ENCODE data around the gene SLC44A4.

The SLC44A4 gene

GRCh38 chr6:31901415-31901952, 22.7 kb upstream of the SLC44A4 start:
- DNase-seq (ENCODE audit: low read depth) = peak; percentile 47

DNA sequence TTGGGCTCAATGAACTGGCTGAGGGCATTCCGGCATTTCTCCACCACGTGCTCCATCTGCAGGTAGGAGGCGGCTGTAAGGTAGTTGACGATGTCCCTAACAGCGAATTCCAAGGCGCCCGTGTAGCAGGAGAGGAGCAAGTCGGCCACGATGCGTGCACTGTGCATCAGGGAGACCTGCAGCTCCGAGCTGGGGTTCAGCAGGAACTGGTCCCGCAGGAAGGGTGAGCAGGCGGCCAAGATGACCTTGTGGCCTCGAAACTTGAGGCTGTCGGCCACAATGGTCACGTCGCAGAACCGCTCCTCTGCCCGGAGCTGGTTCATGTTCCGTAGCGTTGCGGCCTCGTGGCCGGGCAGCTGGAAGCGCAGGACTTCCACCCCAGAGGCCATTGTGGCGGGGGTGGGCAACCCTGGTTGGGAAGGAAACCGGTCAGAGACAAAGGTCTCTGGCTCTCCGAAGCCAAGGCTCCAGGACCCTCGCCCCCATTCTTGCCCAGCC, 22.2 kb upstream of the SLC44A4 start:
- no peak for DNase-seq (ENCODE audit: low read depth)

GRCh38 chr6:31899882-31900722, 21.3 kb upstream of the SLC44A4 start:
- DNase-seq (ENCODE audit: low read depth) = no peak

DNA sequence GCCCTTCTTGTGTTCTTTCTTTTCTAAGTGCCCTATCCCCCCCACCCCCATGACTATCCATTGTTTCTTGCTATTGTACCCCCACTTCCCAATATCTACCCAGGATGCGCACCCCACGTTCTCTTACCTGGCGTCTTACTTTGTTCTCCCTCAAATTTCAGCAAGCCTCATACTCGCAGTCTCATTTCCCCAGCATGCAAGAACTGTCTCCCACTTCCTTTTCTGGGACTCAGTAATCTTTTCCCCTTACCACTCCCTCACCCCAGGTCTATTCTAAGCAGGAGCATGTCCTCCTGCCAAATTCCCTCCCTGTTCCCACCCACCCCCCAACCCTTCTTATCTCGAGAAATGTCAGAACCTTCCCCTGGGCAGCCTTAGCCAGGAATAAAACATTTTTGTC, 20.4 kb upstream of the SLC44A4 start:
- DNase-seq (ENCODE audit: low read depth) = no peak

DNA sequence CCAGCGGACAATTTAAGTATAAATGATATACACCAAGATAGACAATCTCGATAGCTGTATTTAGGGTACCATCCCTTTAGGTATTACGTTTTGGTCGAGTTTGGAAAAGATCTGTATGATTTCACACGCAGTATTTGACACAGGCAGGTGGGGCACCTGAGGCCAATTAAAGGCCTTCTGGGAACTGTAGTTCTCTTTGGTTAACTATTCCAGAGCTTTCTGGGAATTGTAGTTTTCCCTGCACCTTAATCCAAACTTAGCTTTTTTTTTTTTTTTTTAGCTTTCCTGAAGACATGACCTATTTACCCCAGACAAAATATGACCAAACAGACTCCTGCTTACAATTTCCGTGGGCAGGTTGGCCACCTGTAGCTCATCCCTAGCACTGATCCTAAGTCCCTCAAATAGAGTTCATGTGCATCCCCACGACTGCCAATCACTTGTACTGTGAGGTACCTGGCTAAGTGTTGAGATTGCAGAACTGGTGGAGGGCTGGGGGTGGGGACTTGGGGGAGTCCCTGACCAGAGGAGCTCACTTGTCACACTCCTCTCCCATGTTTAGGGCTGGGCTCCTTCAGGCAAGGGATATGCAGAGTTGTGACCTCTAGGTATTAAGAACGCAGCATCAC, 19.7 kb upstream of the SLC44A4 start:
- no peak for DNase-seq (ENCODE audit: low read depth)

GRCh38 chr6:31897612-31898382, 19.0 kb upstream of the SLC44A4 start, which contains the start of gene EHMT2:
Gene EHMT2 (minus strand): TSS chr6:31897698. CDS start chr6:31897677, 21 bp downstream.
- DNase-seq (ENCODE audit: low read depth) = peak; percentile 83

DNA sequence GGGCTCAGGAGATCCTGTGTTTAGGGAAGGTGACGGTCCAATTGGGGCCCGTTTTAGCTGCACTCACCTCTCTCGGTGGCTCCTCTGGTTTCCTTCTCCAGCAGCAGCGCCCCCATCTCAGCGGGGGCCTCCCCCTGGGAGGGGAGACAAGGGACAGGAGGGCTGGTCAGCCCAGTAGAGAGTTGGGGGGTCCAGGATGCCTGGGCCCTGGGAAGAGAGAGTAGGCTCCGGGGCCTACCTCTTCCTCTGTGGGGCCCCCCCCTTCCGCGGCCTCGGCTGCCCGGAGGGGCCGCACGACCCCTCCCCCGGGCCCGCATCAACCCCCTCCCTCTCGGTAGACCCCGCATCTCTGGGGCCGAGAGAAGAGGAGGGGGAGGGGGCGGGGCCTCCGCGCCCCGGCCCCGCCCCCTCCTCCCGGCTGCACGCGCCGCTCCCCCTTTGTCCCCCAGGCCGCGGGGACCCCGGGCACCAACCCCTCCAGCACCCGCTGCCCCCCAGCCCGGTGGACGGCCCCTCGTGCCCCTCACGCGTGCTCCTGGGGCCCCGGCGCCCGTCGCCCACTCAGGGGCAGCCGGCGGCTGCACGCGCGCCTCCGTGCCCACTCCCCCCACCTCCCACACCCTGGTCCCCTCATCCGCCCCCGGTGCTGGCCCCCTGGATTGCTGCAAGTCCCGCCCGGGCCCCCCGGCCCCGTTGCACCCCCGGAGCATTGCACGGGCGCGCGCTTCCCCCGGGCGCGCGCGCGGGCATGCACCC, 18.2 kb upstream of the SLC44A4 start:
- no peak for DNase-seq (ENCODE audit: low read depth)

- no peak for DNase-seq (ENCODE audit: low read depth)
Measured at GRCh38 chr6:31896493-31896855, 17.7 kb upstream of the SLC44A4 start.

- no peak for DNase-seq (ENCODE audit: low read depth)
Measured at GRCh38 chr6:31892821-31893220, 14.0 kb upstream of the SLC44A4 start.

GRCh38 chr6:31889331-31889972, 10.7 kb upstream of the SLC44A4 start:
- no peak for DNase-seq (ENCODE audit: low read depth)

- peak; percentile 44 for DNase-seq (ENCODE audit: low read depth)
Measured at GRCh38 chr6:31888276-31889258, 9.8 kb upstream of the SLC44A4 start.

DNA sequence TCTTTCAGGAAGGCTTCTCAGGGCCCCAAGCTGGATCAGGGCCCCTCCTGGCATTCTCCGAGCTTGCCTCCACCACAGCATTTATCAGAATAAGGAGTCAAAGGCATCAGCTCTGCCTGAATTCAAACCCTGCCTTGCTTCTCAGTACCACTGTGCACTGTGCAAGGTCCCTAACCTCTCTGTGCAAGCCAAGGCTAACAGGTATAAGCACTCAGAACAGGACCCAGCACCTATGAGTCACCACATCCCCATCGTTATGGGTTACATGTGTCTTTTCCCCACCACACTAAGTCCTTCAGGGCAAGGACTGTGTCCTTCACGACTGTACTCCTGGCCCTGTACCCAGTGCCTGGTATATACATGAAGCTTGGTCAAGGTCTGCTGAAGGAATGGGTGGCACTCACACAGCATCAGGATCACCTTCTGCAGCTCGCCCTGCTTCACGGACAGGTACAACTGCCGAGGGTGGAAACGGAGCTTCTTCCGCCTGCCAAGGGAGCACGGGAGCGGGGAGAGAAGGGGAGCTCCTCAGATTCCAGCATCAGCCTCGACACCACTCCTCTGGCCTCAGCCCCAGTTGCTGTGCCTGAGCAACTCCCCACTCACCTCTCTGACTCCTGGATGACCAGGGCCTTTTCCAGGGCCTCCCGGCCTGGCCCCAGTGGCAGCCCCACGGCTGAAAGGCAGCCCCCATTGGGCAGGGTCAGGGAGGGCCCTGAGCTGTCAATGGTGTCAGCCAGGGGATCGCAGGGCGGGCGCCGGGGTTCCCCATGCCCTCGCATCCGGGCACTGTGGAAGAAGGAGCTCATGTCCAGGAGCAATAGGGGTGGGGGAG, 8.6 kb upstream of the SLC44A4 start:
- no peak for DNase-seq (ENCODE audit: low read depth)

DNA sequence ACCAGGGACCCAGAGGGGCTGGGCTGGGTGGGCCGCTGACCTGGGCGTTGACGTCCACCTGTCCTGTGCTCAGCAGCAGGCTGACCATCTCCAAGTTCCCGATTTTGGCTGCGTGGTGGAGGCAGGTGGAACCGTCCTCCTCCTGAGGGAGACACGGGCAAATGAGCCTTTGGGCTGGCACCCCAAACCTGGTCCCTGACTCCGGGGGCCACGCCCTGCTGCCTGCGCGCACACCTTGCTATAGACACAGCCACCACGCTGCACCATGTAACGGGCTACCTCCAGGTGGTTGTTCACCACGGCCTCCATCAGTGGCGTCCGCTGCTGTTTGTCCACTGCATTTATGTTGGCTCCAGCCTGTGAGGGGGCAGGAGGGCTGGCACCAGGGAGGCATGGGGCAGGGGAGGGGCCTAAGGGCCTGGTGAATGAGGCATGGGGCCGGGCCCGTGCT, 7.8 kb upstream of the SLC44A4 start:
- no peak for DNase-seq (ENCODE audit: low read depth)

GRCh38 chr6:31884528-31885035, 5.8 kb upstream of the SLC44A4 start:
- DNase-seq (ENCODE audit: low read depth) = no peak

DNA sequence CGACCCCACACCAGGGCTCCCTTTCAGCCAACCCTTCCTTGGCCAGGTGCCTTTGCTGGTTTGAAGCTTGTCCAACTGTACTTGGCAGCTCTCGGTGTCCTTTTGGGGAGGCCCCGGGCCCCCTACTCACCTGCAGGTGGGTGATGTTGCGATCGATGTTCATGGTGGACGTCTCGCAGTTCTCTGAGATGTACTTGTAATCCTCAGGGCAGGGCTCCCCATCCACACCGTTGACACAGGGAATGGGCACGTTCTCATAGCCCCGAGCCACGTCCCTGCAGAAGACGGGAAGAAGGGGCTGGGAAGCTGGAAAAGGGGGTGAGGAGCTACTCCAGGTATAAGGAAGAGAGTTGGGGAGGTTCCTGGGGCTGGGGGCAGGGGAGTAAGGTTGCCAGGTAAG, 4.9 kb upstream of the SLC44A4 start:
- no peak for DNase-seq (ENCODE audit: low read depth)

DNA sequence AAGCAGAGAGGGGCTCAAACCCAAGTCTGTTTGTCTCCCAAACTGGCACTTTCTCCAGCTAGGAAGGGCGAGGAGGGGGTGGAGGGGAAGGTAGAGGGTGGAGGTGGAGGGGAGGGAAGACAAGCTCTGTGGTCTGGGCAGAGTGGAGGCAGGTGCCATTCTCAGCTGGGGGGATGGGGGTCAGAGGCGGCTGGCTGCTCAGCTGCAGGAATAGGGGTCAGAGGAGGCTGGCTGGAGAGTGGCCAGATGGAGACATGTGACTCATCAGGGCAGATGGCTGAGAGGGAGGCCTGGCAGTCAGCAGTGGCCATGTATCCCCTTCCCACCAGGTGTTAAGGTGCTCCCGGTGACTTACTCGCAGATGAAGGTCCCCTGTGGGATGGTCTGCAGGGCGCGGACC, 3.5 kb upstream of the SLC44A4 start:
- DNase-seq (ENCODE audit: low read depth) = no peak

DNA sequence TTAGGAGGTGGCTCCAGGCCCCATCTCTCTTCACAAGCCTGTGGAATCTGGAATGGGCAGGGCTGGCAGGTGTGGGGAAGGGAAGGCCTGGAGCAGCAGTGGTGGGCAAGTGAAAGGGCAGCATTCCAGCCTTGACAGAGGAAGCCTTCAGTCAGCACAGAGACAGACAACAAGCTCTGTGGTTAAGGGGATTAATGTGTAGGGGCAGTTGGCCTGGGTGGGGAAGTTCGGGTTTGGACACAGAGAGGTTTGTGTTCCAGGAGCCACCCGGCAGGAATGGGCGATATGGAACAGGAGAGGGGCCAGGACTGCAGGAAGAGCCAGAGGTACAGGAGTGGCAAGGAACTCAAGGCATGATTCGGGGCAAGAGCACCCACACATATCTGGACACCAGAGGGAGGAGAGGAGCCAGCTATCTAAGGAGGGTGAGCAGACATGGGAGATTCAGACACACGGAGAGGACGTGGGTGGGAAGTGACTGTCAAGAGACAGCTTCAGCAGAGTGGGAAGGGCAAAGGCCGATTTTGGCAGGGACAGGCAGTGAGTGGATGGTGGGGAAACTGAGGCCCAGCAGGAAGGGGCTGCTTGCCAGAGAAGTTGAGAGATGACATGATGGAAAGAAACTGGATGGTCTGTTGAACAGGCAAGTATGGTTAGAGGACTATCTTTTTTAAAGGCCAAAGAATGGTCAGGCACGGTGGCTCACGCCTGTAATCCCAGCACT, 2.5 kb upstream of the SLC44A4 start:
- DNase-seq (ENCODE audit: low read depth) = no peak

GRCh38 chr6:31880616-31881015, 1.8 kb upstream of the SLC44A4 start:
- no peak for DNase-seq (ENCODE audit: low read depth)
